Measurements from ENCODE around the gene DNAJB1. TPM values are rescaled to one million over a fixed set of nuclear protein-coding genes. Genes with fewer than 3 reads are reported as not detected.
"Not testable (repeated sequence)": the region's sequence is repeated elsewhere in the genome, so short reads cannot be mapped to it uniquely, and the experiment has no call there.

The DNAJB1 gene
- polyA plus RNA-seq, result 100 to 1,000 TPM; 116 to 164 (median 120) TPM

GRCh38 chr19:14517840-14518505 is at the start of gene DNAJB1:
Gene DNAJB1, minus strand, starts transcription at chr19:14518397. Its CDS starts 48 bp downstream, at chr19:14518349.
- Mint-ChIP-seq H3K4me1 (peaks cover 62 to 63% of the 10 kb centered on the region in 2 donors), H3K9me3 (peaks cover 0 to 2% (median 0%) of the 10 kb centered on the region in 6 donors), H3K27ac (peak within 1 kb of the TSS; percentile 93 to 98 (median 97)), H3K36me3 (peaks cover 17 to 24% (median 20%) of the 10 kb centered on the region in 3 donors), H3K27me3 (ENCODE audit: low read depth in 3 of 3) (peaks cover 15 to 35% (median 31%) of the 10 kb centered on the region in 3 donors), H3K4me3 (peak within 1 kb of the TSS; percentile 90 to 96 (median 95))
- peak; percentile 73 to 81 (median 79) for DNase-seq

- DNase-seq, result no peak
- peaks cover 0 to 7% (median 3%) of the 10 kb centered on the region in 3 donors for H3K36me3 Mint-ChIP-seq
- H3K27ac Mint-ChIP-seq, result peak overlapping the region; percentile 80 to 92 (median 84)
- H3K4me3 Mint-ChIP-seq, result peak overlapping the region; percentile 65 to 76 (median 74)
- H3K9me3 Mint-ChIP-seq, result no peaks in the 10 kb centered on the region
- peaks cover 66 to 73% of the 10 kb centered on the region in 2 donors for H3K4me1 Mint-ChIP-seq
- peaks cover 0 to 10% (median 2%) of the 10 kb centered on the region in 3 donors for H3K27me3 Mint-ChIP-seq (ENCODE audit: low read depth in 3 of 3)
Observed at GRCh38 chr19:14567079-14567478, 48.9 kb upstream of the DNAJB1 start.

GRCh38 chr19:14566712-14567077 is 48.5 kb upstream of the DNAJB1 start:
- no peaks in the 10 kb centered on the region for H3K9me3 Mint-ChIP-seq
- H3K4me1 Mint-ChIP-seq, result peaks cover 66 to 73% of the 10 kb centered on the region in 2 donors
- H3K27ac Mint-ChIP-seq, result peak overlapping the region; percentile 80 to 92 (median 84)
- H3K4me3 Mint-ChIP-seq, result peak overlapping the region; percentile 65 to 76 (median 74)
- peak; percentile 36 to 54 (median 46) for DNase-seq
- peaks cover 0 to 5% (median 3%) of the 10 kb centered on the region in 3 donors for H3K36me3 Mint-ChIP-seq
- peaks cover 3 to 8% (median 4%) of the 10 kb centered on the region in 3 donors for H3K27me3 Mint-ChIP-seq (ENCODE audit: low read depth in 3 of 3)

GRCh38 chr19:14565765-14566711 is 47.8 kb upstream of the DNAJB1 start:
- H3K27me3 Mint-ChIP-seq (ENCODE audit: low read depth in 3 of 3), result peaks cover 3 to 8% (median 4%) of the 10 kb centered on the region in 3 donors
- DNase-seq, result peak in 2 of 3 donors; percentile 47 to 58
- peaks cover 0 to 3% (median 3%) of the 10 kb centered on the region in 3 donors for H3K36me3 Mint-ChIP-seq
- H3K9me3 Mint-ChIP-seq, result no peaks in the 10 kb centered on the region
- H3K4me3 Mint-ChIP-seq, result peak overlapping the region; percentile 65 to 76 (median 74)
- peak overlapping the region; percentile 80 to 92 (median 88) for H3K27ac Mint-ChIP-seq
- peaks cover 66 to 70% of the 10 kb centered on the region in 2 donors for H3K4me1 Mint-ChIP-seq

GRCh38 chr19:14565298-14565679 is 47.1 kb upstream of the DNAJB1 start:
- Mint-ChIP-seq H3K4me1 (peaks cover 67 to 70% of the 10 kb centered on the region in 2 donors), H3K27me3 (ENCODE audit: low read depth in 3 of 3) (peaks cover 3 to 8% (median 4%) of the 10 kb centered on the region in 3 donors), H3K4me3 (peak overlapping the region in 2 of 5 donors; percentile 42 to 53), H3K9me3 (no peaks in the 10 kb centered on the region), H3K27ac (peak overlapping the region in 4 of 6 donors; percentile 31 to 76 (median 58)), H3K36me3 (peaks cover 0 to 3% (median 0%) of the 10 kb centered on the region in 3 donors)
- no peak for DNase-seq

GRCh38 chr19:14564652-14565297 is 46.6 kb upstream of the DNAJB1 start:
- DNase-seq; H3K9me3 Mint-ChIP-seq; H3K27me3 Mint-ChIP-seq (ENCODE audit: low read depth in 3 of 3); H3K36me3 Mint-ChIP-seq: not testable (repeated sequence)
- peak overlapping the region in 3 of 5 donors; percentile 42 to 53 (median 44) for H3K4me3 Mint-ChIP-seq
- peak overlapping the region in 4 of 6 donors; percentile 31 to 76 (median 44) for H3K27ac Mint-ChIP-seq
- peaks cover 64 to 72% of the 10 kb centered on the region in 2 donors for H3K4me1 Mint-ChIP-seq

GRCh38 chr19:14563989-14564651 is 45.9 kb upstream of the DNAJB1 start:
- peaks cover 0 to 3% (median 0%) of the 10 kb centered on the region in 3 donors for H3K36me3 Mint-ChIP-seq
- H3K27ac Mint-ChIP-seq, result peak overlapping the region; percentile 22 to 88 (median 70)
- peaks cover 3 to 8% (median 4%) of the 10 kb centered on the region in 3 donors for H3K27me3 Mint-ChIP-seq (ENCODE audit: low read depth in 3 of 3)
- H3K9me3 Mint-ChIP-seq, result no peaks in the 10 kb centered on the region
- H3K4me1 Mint-ChIP-seq, result peaks cover 60 to 70% of the 10 kb centered on the region in 2 donors
- DNase-seq, result no peak
- H3K4me3 Mint-ChIP-seq, result peak overlapping the region in 4 of 5 donors; percentile 40 to 86 (median 73)

- Mint-ChIP-seq H3K4me3 (peak overlapping the region; percentile 40 to 86 (median 75)), H3K27me3 (ENCODE audit: low read depth in 3 of 3) (peaks cover 3 to 8% (median 4%) of the 10 kb centered on the region in 3 donors), H3K9me3 (no peaks in the 10 kb centered on the region), H3K36me3 (peaks cover 0 to 2% (median 0%) of the 10 kb centered on the region in 3 donors), H3K4me1 (peaks cover 63 to 71% of the 10 kb centered on the region in 2 donors), H3K27ac (peak overlapping the region in 5 of 6 donors; percentile 22 to 98 (median 86))
- DNase-seq, result no peak
Observed at GRCh38 chr19:14563590-14563926, 45.4 kb upstream of the DNAJB1 start.

- H3K36me3 Mint-ChIP-seq, result no peaks in the 10 kb centered on the region
- no peaks in the 10 kb centered on the region for H3K9me3 Mint-ChIP-seq
- no peak for DNase-seq
- peak overlapping the region; percentile 90 to 98 (median 96) for H3K27ac Mint-ChIP-seq
- H3K27me3 Mint-ChIP-seq (ENCODE audit: low read depth in 3 of 3), result peaks cover 3 to 6% (median 4%) of the 10 kb centered on the region in 3 donors
- H3K4me1 Mint-ChIP-seq, result peaks cover 63 to 71% of the 10 kb centered on the region in 2 donors
- peak overlapping the region; percentile 76 to 87 (median 86) for H3K4me3 Mint-ChIP-seq
Observed at GRCh38 chr19:14562660-14563589, 44.7 kb upstream of the DNAJB1 start.

GRCh38 chr19:14561847-14562351 is 43.7 kb upstream of the DNAJB1 start:
- no peaks in the 10 kb centered on the region for H3K36me3 Mint-ChIP-seq
- H3K4me3 Mint-ChIP-seq, result peak overlapping the region; percentile 76 to 87 (median 86)
- H3K4me1 Mint-ChIP-seq, result peaks cover 54 to 63% of the 10 kb centered on the region in 2 donors
- H3K9me3 Mint-ChIP-seq, result no peaks in the 10 kb centered on the region
- peak overlapping the region; percentile 90 to 98 (median 96) for H3K27ac Mint-ChIP-seq
- peak; percentile 72 to 78 (median 75) for DNase-seq
- H3K27me3 Mint-ChIP-seq (ENCODE audit: low read depth in 3 of 3), result peaks cover 2 to 5% (median 3%) of the 10 kb centered on the region in 3 donors

- H3K36me3 Mint-ChIP-seq, result peaks cover 0 to 2% (median 0%) of the 10 kb centered on the region in 3 donors
- peaks cover 3 to 5% (median 3%) of the 10 kb centered on the region in 3 donors for H3K27me3 Mint-ChIP-seq (ENCODE audit: low read depth in 3 of 3)
- DNase-seq, result no peak
- peaks cover 55 to 64% of the 10 kb centered on the region in 2 donors for H3K4me1 Mint-ChIP-seq
- peak overlapping the region; percentile 90 to 98 (median 96) for H3K27ac Mint-ChIP-seq
- H3K9me3 Mint-ChIP-seq, result no peaks in the 10 kb centered on the region
- peak overlapping the region in 4 of 5 donors; percentile 85 to 87 (median 86) for H3K4me3 Mint-ChIP-seq
Observed at GRCh38 chr19:14561249-14561648, 43.1 kb upstream of the DNAJB1 start.
